Activated T-helper 1 cell treated with anti-CD3 and anti-CD28 coated beads, Interleukin-12 subunit alpha, Interleukin-12 subunit beta, Interleukin-2, Interleukin-4 antibody, amounts not matched to agents 30 ng/mL and 10 ng/mL and 1 ng/mL, durations not matched to agents 14 hours and 24 hours and 36 hours (primary cell): ENCODE data around the gene LIMS2. TPM values are rescaled to one million over a fixed set of nuclear protein-coding genes. Genes with fewer than 3 reads are reported as not detected.

Experiments used
- DNase-seq: peaks from one replicate; pipeline ENCODE4 v3.0.0; 2021; ENCODE audit warnings: low spot score
- H3K27ac Mint-ChIP-seq: one replicate; pipeline ENCODE4 v1.8.0; 2021; ENCODE audit warnings: mild to moderate bottlenecking, mixed read lengths
- H3K27me3 Mint-ChIP-seq: one replicate; pipeline ENCODE4 v1.8.0; 2022; ENCODE audit warnings: mild to moderate bottlenecking, moderate library complexity, mixed read lengths; ENCODE audit not compliant: insufficient read depth
- H3K36me3 Mint-ChIP-seq: one replicate; pipeline ENCODE4 v1.8.0; 2021; ENCODE audit warnings: low read depth, mixed read lengths
- H3K4me1 Mint-ChIP-seq: one replicate; pipeline ENCODE4 v1.8.0; 2021; ENCODE audit warnings: low read depth, mixed read lengths
- H3K4me3 Mint-ChIP-seq: one replicate; pipeline ENCODE4 v1.8.0; 2021; ENCODE audit warnings: mild to moderate bottlenecking, moderate library complexity, mixed read lengths
- H3K9me3 Mint-ChIP-seq: one replicate; pipeline ENCODE4 v1.8.0; 2021; ENCODE audit warnings: mixed read lengths
- intact Hi-C: fragments of 100-400 bp; cut with micrococcal nuclease; formaldehyde crosslinking; loops from one replicate; pipeline ENCODE4 v1.15.1; 2024
- total RNA-seq: library from RNA; stranded (reverse); gene quantifications from 2 replicates; pipeline ENCODE4 v1.2.3, GENCODE V29; 2022

The LIMS2 gene
- total RNA-seq, 1 donor from 2014 or later = 5.1 TPM

GRCh38 chr2:127695491-127696472 is 20.5 kb upstream of the LIMS2 start:
- Mint-ChIP-seq H3K27me3 (no peaks in the 10 kb centered on the region), H3K27ac (no peak overlapping the region), H3K4me3 (no peak overlapping the region), H3K36me3 (no peaks in the 10 kb centered on the region), H3K4me1 (peaks cover 9% of the 10 kb centered on the region), H3K9me3 (peaks cover 18% of the 10 kb centered on the region)
- intact Hi-C loops = loop anchor here (5.0 kb wide), 1 partner anchor 103 kb away; no protein-coding TSS in a partner anchor
- no peak for DNase-seq

- Mint-ChIP-seq H3K36me3 (no peaks in the 10 kb centered on the region), H3K27me3 (no peaks in the 10 kb centered on the region), H3K27ac (no peak overlapping the region), H3K4me1 (peaks cover under 1% of the 10 kb centered on the region), H3K9me3 (peaks cover 20% of the 10 kb centered on the region), H3K4me3 (no peak overlapping the region)
- intact Hi-C loops = loop anchor here (5.0 kb wide), 1 partner anchor 103 kb away; no protein-coding TSS in a partner anchor
- DNase-seq = no peak
Observed at GRCh38 chr2:127694986-127695385, 19.7 kb upstream of the LIMS2 start.

- H3K4me3 Mint-ChIP-seq = no peak overlapping the region
- no peaks in the 10 kb centered on the region for H3K36me3 Mint-ChIP-seq
- no peak for DNase-seq
- no peaks in the 10 kb centered on the region for H3K4me1 Mint-ChIP-seq
- peaks cover 13% of the 10 kb centered on the region for H3K27me3 Mint-ChIP-seq
- H3K27ac Mint-ChIP-seq = no peak overlapping the region
- intact Hi-C loops = no loop called here
- H3K9me3 Mint-ChIP-seq = peaks cover 33% of the 10 kb centered on the region
Observed at GRCh38 chr2:127690696-127691095, 15.4 kb upstream of the LIMS2 start.

- no peak for DNase-seq
- Mint-ChIP-seq H3K9me3 (peaks cover 33% of the 10 kb centered on the region), H3K27me3 (peaks cover 17% of the 10 kb centered on the region), H3K4me3 (no peak overlapping the region), H3K4me1 (no peaks in the 10 kb centered on the region), H3K36me3 (no peaks in the 10 kb centered on the region), H3K27ac (no peak overlapping the region)
- intact Hi-C loops = no loop called here
Observed at GRCh38 chr2:127688405-127688804, 13.1 kb upstream of the LIMS2 start.

- no peaks in the 10 kb centered on the region for H3K4me1 Mint-ChIP-seq
- no peak overlapping the region for H3K4me3 Mint-ChIP-seq
- H3K27ac Mint-ChIP-seq = no peak overlapping the region
- intact Hi-C loops = no loop called here
- H3K9me3 Mint-ChIP-seq = peaks cover 14% of the 10 kb centered on the region
- DNase-seq = no peak
- H3K27me3 Mint-ChIP-seq = peaks cover 19% of the 10 kb centered on the region
- H3K36me3 Mint-ChIP-seq = no peaks in the 10 kb centered on the region
Observed at GRCh38 chr2:127685410-127686080, 10.2 kb upstream of the LIMS2 start.

GRCh38 chr2:127683757-127684156 is 8.4 kb upstream of the LIMS2 start:
- Mint-ChIP-seq H3K36me3 (no peaks in the 10 kb centered on the region), H3K4me3 (no peak overlapping the region), H3K9me3 (peaks cover 9% of the 10 kb centered on the region), H3K27me3 (peaks cover 19% of the 10 kb centered on the region), H3K27ac (no peak overlapping the region), H3K4me1 (no peaks in the 10 kb centered on the region)
- intact Hi-C loops = no loop called here
- no peak for DNase-seq

GRCh38 chr2:127683056-127683455 is 7.7 kb upstream of the LIMS2 start:
- intact Hi-C loops = no loop called here
- Mint-ChIP-seq H3K27ac (no peak overlapping the region), H3K36me3 (no peaks in the 10 kb centered on the region), H3K9me3 (peaks cover 2% of the 10 kb centered on the region), H3K27me3 (peaks cover 15% of the 10 kb centered on the region), H3K4me1 (no peaks in the 10 kb centered on the region), H3K4me3 (no peak overlapping the region)
- no peak for DNase-seq

GRCh38 chr2:127681976-127682857 is 6.9 kb upstream of the LIMS2 start:
- no peak for DNase-seq
- intact Hi-C loops = no loop called here
- no peaks in the 10 kb centered on the region for H3K4me1 Mint-ChIP-seq

GRCh38 chr2:127681288-127681804 is 6.0 kb upstream of the LIMS2 start:
- no peaks in the 10 kb centered on the region for H3K4me1 Mint-ChIP-seq
- H3K27ac Mint-ChIP-seq = no peak overlapping the region

More at GRCh38 chr2:127681976-127682857, 6.9 kb upstream of the LIMS2 start:
- no peak overlapping the region for H3K27ac Mint-ChIP-seq
- H3K27me3 Mint-ChIP-seq = peaks cover 22% of the 10 kb centered on the region
- no peak overlapping the region for H3K4me3 Mint-ChIP-seq
- H3K36me3 Mint-ChIP-seq = no peaks in the 10 kb centered on the region
- H3K9me3 Mint-ChIP-seq = no peaks in the 10 kb centered on the region

GRCh38 chr2:127680706-127681287 is 5.5 kb upstream of the LIMS2 start:
- no peak overlapping the region for H3K4me3 Mint-ChIP-seq
- no peak for DNase-seq
- intact Hi-C loops = no loop called here
- H3K27ac Mint-ChIP-seq = no peak overlapping the region
- H3K4me1 Mint-ChIP-seq = peaks cover 4% of the 10 kb centered on the region
- peaks cover 29% of the 10 kb centered on the region for H3K27me3 Mint-ChIP-seq
- H3K9me3 Mint-ChIP-seq = no peaks in the 10 kb centered on the region
- H3K36me3 Mint-ChIP-seq = no peaks in the 10 kb centered on the region

More at GRCh38 chr2:127681288-127681804, 6.0 kb upstream of the LIMS2 start:
- Mint-ChIP-seq H3K27me3 (peaks cover 24% of the 10 kb centered on the region), H3K9me3 (no peaks in the 10 kb centered on the region), H3K36me3 (no peaks in the 10 kb centered on the region), H3K4me3 (no peak overlapping the region)
- DNase-seq = no peak
- intact Hi-C loops = no loop called here

GRCh38 chr2:127679680-127680361 is 4.5 kb upstream of the LIMS2 start:
- H3K4me3 Mint-ChIP-seq = no peak overlapping the region
- H3K27ac Mint-ChIP-seq = no peak overlapping the region
- intact Hi-C loops = no loop called here
- H3K4me1 Mint-ChIP-seq = peaks cover 5% of the 10 kb centered on the region
- H3K27me3 Mint-ChIP-seq = peaks cover 28% of the 10 kb centered on the region
- DNase-seq = no peak
- H3K36me3 Mint-ChIP-seq = no peaks in the 10 kb centered on the region
- H3K9me3 Mint-ChIP-seq = no peaks in the 10 kb centered on the region
